ENCODE data around the gene POC1A.

POC1A gene

DNA sequence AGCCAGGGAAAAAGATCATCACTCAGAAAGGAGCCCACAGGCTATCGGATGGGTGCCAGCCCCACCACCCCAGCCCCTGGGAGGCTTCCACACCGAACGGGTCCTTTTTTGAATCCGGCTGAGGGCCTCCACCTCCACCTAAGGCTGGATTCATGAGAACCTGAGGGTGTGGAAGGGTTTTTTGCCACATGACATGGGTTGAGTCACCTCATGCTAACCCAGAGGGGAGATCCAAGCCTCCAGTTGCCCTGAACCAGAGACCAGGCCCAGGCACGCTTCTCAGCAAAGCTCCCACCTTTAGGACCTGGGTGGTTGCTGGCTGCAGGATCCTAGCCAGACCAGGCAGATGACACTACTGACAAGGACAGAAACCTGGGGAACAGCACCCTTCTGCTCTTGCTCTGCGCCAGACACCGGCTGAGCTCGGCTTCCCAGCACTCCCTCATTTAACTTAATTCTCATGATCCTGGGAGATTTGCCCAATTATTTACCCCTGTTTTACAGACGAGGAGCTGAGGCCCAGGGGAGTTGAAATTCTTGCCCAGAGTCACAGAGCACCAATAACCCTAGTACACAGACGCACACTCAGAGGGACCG is 123.4 kb downstream of the POC1A start:
- H3K4me1 ChIP-seq (ENCODE audit: low read depth, poor library complexity, severe bottlenecking) = no peaks in the 10 kb centered on the region
- TF ChIP-seq, protein P1, sequence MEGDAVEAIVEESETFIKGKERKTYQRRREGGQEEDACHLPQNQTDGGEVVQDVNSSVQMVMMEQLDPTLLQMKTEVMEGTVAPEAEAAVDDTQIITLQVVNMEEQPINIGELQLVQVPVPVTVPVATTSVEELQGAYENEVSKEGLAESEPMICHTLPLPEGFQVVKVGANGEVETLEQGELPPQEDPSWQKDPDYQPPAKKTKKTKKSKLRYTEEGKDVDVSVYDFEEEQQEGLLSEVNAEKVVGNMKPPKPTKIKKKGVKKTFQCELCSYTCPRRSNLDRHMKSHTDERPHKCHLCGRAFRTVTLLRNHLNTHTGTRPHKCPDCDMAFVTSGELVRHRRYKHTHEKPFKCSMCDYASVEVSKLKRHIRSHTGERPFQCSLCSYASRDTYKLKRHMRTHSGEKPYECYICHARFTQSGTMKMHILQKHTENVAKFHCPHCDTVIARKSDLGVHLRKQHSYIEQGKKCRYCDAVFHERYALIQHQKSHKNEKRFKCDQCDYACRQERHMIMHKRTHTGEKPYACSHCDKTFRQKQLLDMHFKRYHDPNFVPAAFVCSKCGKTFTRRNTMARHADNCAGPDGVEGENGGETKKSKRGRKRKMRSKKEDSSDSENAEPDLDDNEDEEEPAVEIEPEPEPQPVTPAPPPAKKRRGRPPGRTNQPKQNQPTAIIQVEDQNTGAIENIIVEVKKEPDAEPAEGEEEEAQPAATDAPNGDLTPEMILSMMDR (conservative IDR thresholded peaks at IDR 0.05; ENCODE audit: low read depth, low read length) = no peak
- no peak overlapping the region for H3K9ac ChIP-seq
- H3K79me2 ChIP-seq (ENCODE audit: insufficient read depth, low read depth) = no peaks in the 10 kb centered on the region
- H3K4me3 ChIP-seq (IDR thresholded peaks at IDR 0.05; ENCODE audit: insufficient read depth, low read depth, low read length) = no peak overlapping the region
- H4K20me1 ChIP-seq (ENCODE audit: insufficient read depth) = no peaks in the 10 kb centered on the region
- no peak overlapping the region for H3K27ac ChIP-seq
- H3K27me3 ChIP-seq (ENCODE audit: insufficient read depth, low read depth) = no peaks in the 10 kb centered on the region
- H2AFZ ChIP-seq (ENCODE audit: low read depth) = no peak overlapping the region
- no peak overlapping the region for H3K4me2 ChIP-seq
- H3K36me3 ChIP-seq (ENCODE audit: insufficient read depth) = no peaks in the 10 kb centered on the region

DNA sequence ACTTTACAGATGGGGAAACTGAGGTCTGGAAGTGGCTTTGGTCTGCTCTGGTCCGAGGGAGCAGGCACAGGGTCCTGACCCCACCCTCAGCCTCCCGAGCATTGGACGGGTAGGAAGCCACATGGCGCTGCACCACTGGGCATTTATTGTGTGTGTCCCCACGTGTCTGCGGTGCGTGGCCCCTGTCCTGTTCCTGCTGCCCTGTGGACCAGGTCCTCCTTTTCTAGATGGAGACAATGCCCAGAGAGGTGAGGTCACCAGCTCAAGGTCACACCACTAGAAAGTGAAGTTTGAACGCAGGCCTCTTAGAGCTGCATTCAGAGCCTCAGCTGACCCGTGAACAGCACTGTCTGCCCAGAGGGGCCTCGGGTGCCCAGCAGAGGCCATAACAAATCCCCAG is 124.7 kb downstream of the POC1A start:
- Histone ChIP-seq H3K27ac (no peak overlapping the region), H3K4me2 (no peak overlapping the region), H4K20me1 (ENCODE audit: insufficient read depth) (no peaks in the 10 kb centered on the region), H2AFZ (ENCODE audit: low read depth) (no peak overlapping the region), H3K4me1 (ENCODE audit: low read depth, poor library complexity, severe bottlenecking) (no peaks in the 10 kb centered on the region), H3K4me3 (IDR thresholded peaks at IDR 0.05; ENCODE audit: insufficient read depth, low read depth, low read length) (no peak overlapping the region), H3K36me3 (ENCODE audit: insufficient read depth) (no peaks in the 10 kb centered on the region), H3K79me2 (ENCODE audit: insufficient read depth, low read depth) (no peaks in the 10 kb centered on the region), H3K27me3 (ENCODE audit: insufficient read depth, low read depth) (no peaks in the 10 kb centered on the region), H3K9ac (no peak overlapping the region)
- TF ChIP-seq, protein P1 (conservative IDR thresholded peaks at IDR 0.05; ENCODE audit: low read depth, low read length) = no peak

DNA sequence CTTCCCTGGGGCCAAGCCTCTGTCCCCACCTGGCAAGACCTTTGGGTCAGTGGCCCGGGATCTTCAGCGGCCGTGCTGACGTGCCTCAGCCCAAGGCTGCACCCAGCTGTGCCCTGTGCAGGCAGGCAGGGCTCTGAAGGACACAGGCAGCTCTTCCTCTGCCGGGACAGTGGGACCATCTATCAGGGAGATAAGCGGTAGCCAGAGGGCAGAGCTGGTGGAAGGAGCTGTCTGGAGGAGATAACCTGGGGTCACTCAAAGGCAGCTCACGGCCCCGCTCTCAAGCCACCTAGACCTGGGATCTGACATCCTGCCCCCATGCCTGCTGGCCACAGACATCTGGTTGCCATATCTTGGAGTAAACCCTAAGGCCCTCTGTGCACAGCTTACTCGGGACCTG is 125.2 kb downstream of the POC1A start:
- Histone ChIP-seq H3K9ac (no peak overlapping the region), H3K4me1 (ENCODE audit: low read depth, poor library complexity, severe bottlenecking) (no peaks in the 10 kb centered on the region), H3K4me3 (IDR thresholded peaks at IDR 0.05; ENCODE audit: insufficient read depth, low read depth, low read length) (no peak overlapping the region), H3K4me2 (no peak overlapping the region), H4K20me1 (ENCODE audit: insufficient read depth) (no peaks in the 10 kb centered on the region), H3K36me3 (ENCODE audit: insufficient read depth) (no peaks in the 10 kb centered on the region), H2AFZ (ENCODE audit: low read depth) (no peak overlapping the region), H3K79me2 (ENCODE audit: insufficient read depth, low read depth) (no peaks in the 10 kb centered on the region), H3K27ac (no peak overlapping the region), H3K27me3 (ENCODE audit: insufficient read depth, low read depth) (no peaks in the 10 kb centered on the region)
- TF ChIP-seq, protein P1 (conservative IDR thresholded peaks at IDR 0.05; ENCODE audit: low read depth, low read length) = no peak

DNA sequence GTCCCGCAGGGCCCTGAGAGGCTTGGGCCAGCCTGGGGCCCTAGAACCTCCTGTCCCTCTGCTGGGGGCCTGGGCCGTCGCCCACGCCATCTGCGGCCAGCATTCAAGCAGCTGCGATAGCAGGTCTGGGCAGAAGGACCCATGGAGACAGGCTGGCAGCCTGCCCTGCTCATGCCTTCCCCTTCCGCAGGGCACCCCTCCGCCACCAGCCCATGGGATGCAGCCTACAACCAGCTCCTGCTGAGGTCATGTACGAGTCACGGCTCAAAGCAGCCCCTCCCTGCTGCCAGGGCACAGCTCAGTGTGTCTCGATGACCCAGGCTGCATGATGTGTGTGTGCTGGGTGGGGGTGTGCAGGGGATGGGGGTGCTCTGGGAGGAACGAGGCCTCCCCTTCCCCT is 125.7 kb downstream of the POC1A start:
- Histone ChIP-seq H3K36me3 (ENCODE audit: insufficient read depth) (no peaks in the 10 kb centered on the region), H3K9ac (no peak overlapping the region), H3K4me1 (ENCODE audit: low read depth, poor library complexity, severe bottlenecking) (no peaks in the 10 kb centered on the region), H3K79me2 (ENCODE audit: insufficient read depth, low read depth) (no peaks in the 10 kb centered on the region), H3K27ac (no peak overlapping the region), H3K4me2 (no peak overlapping the region), H3K27me3 (ENCODE audit: insufficient read depth, low read depth) (no peaks in the 10 kb centered on the region), H3K4me3 (IDR thresholded peaks at IDR 0.05; ENCODE audit: insufficient read depth, low read depth, low read length) (no peak overlapping the region), H2AFZ (ENCODE audit: low read depth) (no peak overlapping the region), H4K20me1 (ENCODE audit: insufficient read depth) (no peaks in the 10 kb centered on the region)
- TF ChIP-seq, protein P1 (conservative IDR thresholded peaks at IDR 0.05; ENCODE audit: low read depth, low read length) = no peak

Measured in KMS-11 (cell line).